GM04503 (cell line): ENCODE results near the gene EWSR1.

Experiments used
- DNase-seq: peaks from one replicate; pipeline ENCODE4 v3.0.0-alpha.2; 2012; ENCODE audit warnings: low read depth

Gene EWSR1

DNA sequence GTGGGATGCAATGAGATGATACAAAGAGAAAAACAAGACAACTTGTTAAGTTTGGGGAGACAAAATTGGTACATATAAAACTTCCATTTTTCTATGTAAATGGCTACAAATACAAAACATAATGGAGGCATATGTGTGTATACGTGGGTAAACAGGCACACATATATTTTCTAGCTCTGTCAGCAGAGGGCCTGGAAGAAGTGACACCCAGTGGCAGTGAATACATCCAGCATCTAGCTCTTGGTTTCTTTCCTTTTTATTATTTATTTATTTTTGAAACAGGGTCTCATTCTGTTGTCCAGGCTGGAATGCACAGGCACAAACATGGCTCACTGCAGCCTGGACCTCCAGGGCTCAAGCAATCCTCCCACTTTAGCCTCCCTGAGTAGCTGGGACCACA is 52.5 kb downstream of the EWSR1 start:
- DNase-seq = no peak

- DNase-seq = no peak
These were observed 55.6 kb downstream of the EWSR1 start for GRCh38 chr22:29323641-29324040.

GRCh38 chr22:29325356-29325755 is 57.3 kb downstream of the EWSR1 start:
- no peak for DNase-seq

DNA sequence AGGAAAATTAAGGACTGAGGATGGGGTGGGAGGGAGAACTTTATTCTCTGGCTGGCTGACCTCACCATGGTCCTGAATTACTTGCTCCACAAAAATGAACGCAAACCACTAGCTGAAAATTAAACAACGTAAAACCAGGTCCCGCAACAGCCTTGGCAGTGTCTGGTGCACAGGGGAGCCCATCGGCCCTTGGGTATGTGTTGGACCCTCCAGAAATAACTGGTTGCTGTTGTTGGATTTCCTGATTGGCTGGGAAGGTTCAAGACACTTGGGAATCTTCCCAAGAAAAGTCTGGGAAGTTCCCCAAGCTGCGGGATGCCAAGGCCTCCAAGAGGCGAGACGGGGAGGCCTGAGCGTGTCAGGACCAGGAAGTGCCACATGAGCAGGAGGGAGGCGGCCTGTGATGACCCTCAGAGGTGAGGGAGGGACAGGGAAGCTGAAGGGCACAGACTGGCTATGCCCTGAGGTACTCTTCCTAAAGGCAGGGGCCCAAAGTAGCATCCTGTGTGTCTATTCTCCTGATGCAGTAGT is 57.8 kb downstream of the EWSR1 start:
- DNase-seq = no peak

DNA sequence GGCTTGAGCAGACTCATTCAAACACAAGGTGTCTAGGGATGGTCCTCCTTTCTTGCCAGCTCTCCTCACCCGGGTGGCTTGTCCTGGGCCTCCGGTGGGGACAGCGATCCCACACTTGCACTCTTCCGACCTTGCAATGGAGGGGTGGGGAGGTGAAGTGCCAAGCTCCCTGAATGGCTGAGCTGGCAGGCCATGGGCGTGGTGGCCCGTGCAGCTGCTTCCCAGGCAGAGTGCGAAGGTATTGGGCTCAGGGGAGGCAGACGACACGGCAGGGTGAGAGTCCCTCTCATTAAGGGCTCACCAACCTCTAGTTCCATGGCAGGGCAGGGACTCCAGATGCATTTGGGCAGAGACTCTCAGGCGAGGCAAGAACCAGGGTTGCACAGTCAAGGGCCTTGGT is 58.4 kb downstream of the EWSR1 start:
- DNase-seq = no peak

GRCh38 chr22:29327089-29327764 is 59.2 kb downstream of the EWSR1 start:
- no peak for DNase-seq

- no peak for DNase-seq
These were observed 60.0 kb downstream of the EWSR1 start for GRCh38 chr22:29328055-29328454.

DNA sequence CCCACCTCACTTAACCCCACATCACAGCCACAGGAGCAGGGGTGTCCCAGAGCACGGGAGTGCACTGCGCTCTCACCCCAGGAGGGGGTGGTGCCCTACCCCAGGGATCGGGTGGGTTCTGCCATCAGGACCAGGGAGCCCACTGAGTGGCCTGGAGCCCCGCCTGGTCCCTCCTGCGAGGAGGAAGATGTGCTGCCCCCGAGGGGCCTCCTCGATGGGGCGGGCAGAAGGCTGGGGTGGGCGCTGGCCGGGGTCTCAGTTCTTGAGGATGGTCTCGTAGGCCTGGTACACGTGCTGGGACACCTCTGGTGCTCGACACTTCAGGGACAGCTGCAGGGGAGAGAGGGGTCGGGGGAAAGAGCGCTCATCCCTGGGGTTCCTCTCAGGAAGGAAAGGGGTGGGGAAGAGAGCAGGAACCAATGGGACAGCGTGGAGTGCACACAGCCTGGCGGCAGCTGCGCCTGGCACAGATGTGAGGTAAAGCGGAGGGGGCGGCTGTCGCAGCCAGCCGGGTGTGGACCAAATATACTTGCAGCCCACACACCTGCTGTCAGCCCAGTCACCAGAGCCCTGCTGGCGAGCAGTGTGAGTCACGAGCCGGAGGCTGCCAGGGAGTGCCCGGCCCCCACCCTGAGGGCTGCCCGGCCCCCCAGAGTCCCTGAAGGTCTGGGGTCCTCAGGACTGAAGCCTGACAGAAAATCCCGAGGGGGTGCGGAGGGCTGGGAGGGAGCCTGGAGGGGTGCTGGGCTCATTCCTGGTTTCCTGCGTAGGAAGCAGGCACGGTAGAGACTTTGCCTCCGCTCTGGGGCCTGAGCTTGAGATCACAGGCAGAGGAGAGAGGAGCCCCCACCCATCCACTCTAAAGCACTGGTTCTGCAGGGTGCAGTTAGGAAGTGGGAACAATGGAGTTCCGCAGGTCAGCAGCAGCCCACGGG is 60.8 kb downstream of the EWSR1 start:
- no peak for DNase-seq

- DNase-seq = no peak
These were observed 61.5 kb downstream of the EWSR1 start for GRCh38 chr22:29329581-29329980.

GRCh38 chr22:29330291-29330690 is 62.2 kb downstream of the EWSR1 start:
- no peak for DNase-seq

GRCh38 chr22:29330753-29331152 is 62.7 kb downstream of the EWSR1 start:
- DNase-seq = no peak

- DNase-seq = no peak
These were observed 63.1 kb downstream of the EWSR1 start for GRCh38 chr22:29331213-29331612.

DNA sequence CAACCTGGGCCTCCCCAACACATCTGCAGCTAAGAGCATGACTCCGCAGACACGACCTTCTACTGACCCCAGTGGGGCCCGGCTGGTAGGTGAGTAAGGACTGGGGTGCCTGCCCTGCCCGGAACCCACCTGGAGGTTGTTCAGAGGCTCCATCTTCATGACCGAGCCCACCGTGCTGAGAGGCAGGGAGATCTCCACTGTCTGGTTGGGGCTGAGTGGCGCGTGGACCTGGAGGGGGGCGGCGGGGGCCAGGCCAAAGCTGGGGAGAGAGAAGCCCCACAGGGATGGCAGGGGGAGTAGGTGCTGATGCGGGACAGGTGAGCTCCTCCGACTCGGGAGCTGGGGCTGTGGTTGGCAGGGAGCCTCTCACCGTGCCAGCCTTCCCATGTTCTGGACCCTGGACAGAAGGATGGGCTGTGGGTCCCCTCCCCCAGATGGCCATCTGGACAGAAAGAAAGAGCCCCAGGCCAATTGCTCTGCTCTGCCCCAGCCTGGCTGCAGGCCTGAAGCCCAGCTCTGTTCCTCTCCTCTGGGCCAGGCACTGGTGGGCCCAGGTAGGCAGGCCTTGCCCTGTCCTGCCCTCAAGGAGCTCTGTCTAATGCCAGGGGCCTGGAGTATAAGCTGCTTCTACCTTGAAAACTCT is 63.7 kb downstream of the EWSR1 start:
- no peak for DNase-seq

- DNase-seq = no peak
These were observed 64.9 kb downstream of the EWSR1 start for GRCh38 chr22:29332886-29333496.

DNA sequence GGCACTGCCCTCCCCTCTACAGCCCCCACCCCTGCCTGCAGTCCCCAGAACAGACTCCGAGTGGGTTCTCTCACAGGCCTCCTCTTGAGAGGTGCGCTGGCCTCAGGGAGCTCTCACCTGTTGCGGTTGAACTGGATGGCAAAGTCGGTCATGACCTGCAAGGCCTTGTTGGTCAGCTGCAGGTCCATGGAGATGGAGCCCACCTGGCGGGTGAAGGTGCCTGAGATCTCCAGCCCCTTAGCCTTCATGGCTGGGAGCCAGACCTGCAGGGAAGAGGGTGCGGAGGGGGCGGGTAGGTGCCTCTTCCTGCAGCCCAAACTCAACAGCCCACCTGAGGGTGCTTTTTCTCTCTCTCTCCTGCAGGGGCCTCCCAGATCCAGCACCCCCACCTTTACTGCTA is 66.1 kb downstream of the EWSR1 start:
- DNase-seq = no peak

DNA sequence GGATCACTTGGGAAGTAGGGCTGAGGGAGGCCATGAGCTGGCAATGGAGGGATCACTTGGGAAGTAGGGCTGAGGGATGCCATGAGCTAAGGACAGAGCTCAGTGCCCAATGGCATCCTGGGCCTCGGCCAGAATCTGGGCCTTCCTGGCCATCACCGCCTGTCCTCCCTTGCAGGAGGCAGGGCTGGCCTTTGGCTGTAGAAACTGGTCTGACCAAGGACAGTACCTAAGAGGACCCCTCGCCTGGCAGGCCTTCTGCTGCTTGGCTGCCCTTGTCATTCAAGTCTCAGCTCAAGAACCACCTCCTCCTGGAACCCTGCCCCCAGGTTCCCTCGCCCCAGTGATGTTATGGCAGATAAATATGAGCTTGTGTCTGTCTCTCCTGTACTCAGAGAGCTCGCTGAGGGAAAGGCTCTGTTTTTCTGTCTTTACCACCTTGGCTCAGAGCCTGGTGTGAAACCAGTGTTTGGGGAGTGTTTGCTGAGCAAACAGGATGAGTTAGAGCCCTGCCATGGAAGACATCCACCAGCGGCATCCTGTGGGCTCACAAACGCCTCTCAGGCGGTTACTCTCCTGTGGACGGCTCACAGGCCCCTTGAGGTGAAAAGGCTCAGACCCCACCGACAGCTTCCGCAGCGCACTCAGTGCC is 66.8 kb downstream of the EWSR1 start:
- DNase-seq = no peak

- no peak for DNase-seq
These were observed 67.6 kb downstream of the EWSR1 start for GRCh38 chr22:29335656-29336055.

- no peak for DNase-seq
These were observed 68.9 kb downstream of the EWSR1 start for GRCh38 chr22:29336751-29337490.

DNA sequence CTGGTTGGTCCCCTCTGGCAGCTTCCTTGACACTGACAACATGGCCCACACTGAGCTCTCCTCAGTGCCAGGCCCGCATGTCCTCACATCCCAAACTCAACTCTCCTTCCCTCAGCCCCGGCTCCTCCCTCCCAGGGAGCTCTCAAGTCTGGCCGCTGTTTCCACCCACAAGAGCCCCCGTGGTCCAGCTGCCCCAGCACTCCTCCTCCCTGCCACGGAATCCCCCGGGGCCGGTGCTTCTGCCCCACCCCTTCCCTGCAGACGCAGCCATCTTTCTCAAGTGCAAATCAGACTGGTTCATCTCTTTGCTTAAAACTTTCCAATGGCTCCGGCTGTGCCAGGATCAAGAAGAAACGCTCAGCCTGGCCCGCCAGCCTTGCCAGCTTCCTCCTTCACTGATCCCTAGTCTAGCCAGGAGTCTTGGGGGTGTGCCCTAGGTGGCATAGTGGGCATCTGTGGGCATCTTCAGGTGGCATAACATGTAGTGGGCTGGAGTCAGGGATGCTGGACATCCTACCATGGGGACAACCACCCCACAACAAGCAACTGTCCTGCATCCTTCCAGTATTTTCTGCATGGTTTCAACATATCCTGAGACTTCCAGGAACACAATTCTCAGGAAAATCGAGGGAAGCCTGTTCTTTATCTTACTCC is 69.7 kb downstream of the EWSR1 start:
- no peak for DNase-seq

- DNase-seq = no peak
These were observed 70.3 kb downstream of the EWSR1 start for GRCh38 chr22:29338398-29338797.
